IMR-90 (cell line): ENCODE results near the gene APOB. TPM values are rescaled to one million over a fixed set of nuclear protein-coding genes. Genes with fewer than 3 reads are reported as not detected.

ENCODE experiments used
- ATAC-seq: fragments of 200-7000 bp; cut with Tn5 transposase; 2 replicates; pipeline ENCODE4 v1.9.1; 2020; ENCODE audit warnings: low read depth, mild to moderate bottlenecking, moderate library complexity
- BruUV-seq: library from RNA; stranded (reverse); fragments of 400-500 nt; replicated peaks from 2 replicates; lab custom pipeline; 2021; lab: Mats Ljungman, UMichigan
- CTCF ChIA-PET: fragments of 300-600 bp; formaldehyde crosslinking; extraction: SDS; loops from one replicate; lab custom pipeline; 2021; ENCODE audit warnings: antibody characterized with exemption; lab: Yijun Ruan, JAX
- POLR2A ChIA-PET: fragments of 300-600 bp; sonication (Branson Sonifier 250); formaldehyde crosslinking; loops from one replicate; lab custom pipeline; 2022; ENCODE audit warnings: antibody characterized with exemption; ENCODE audit not compliant: unreplicated experiment; lab: Charles Lee
- DNase-seq: peaks from one replicate; pipeline ENCODE4 v3.0.0; 2013
- H2AFZ ChIP-seq: replicated peaks from 2 replicates; pipeline ENCODE3; 2013; ENCODE audit warnings: low read length, mild to moderate bottlenecking; ENCODE audit not compliant: poor library complexity
- H2AK5ac ChIP-seq: 2 replicates; pipeline ENCODE4 v1.6.1; 2013; ENCODE audit warnings: low read depth, low read length, inconsistent platforms
- H2AK9ac ChIP-seq: replicated peaks from 2 replicates; pipeline ENCODE3; 2013; ENCODE audit warnings: mild to moderate bottlenecking, low read depth, low read length, moderate library complexity; ENCODE audit not compliant: poor library complexity
- H2BK120ac ChIP-seq: 2 replicates; pipeline ENCODE4 v1.6.1; 2013; ENCODE audit warnings: low read depth, low read length, inconsistent platforms
- H2BK15ac ChIP-seq: 3 replicates; pipeline ENCODE4 v1.6.1; 2013; ENCODE audit warnings: low read depth, low read length, inconsistent platforms
- H2BK20ac ChIP-seq: 2 replicates; pipeline ENCODE4 v1.6.1; 2013; ENCODE audit warnings: low read depth, mild to moderate bottlenecking, inconsistent platforms, low read length, moderate library complexity
- H2BK5ac ChIP-seq: 2 replicates; pipeline ENCODE4 v1.6.1; 2013; ENCODE audit warnings: mild to moderate bottlenecking, low read depth, low read length, inconsistent platforms; ENCODE audit not compliant: poor library complexity, severe bottlenecking
- H3K14ac ChIP-seq: replicated peaks from 2 replicates; pipeline ENCODE4 v1.6.1; 2013; ENCODE audit warnings: low read depth, low read length, inconsistent platforms
- H3K18ac ChIP-seq: 2 replicates; pipeline ENCODE4 v1.6.1; 2013; ENCODE audit warnings: low read depth, low read length, control low read depth
- H3K23ac ChIP-seq: 2 replicates; pipeline ENCODE4 v1.6.1; 2013; ENCODE audit warnings: low read depth, low read length, inconsistent platforms
- H3K27ac ChIP-seq: 2 replicates; pipeline ENCODE4 v1.5.1; 2013; ENCODE audit warnings: mild to moderate bottlenecking, control low read depth, low read length; ENCODE audit not compliant: insufficient read depth
- H3K27me3 ChIP-seq: 2 replicates; pipeline ENCODE4 v1.6.1; 2013; ENCODE audit warnings: low read length; ENCODE audit not compliant: control insufficient read depth, insufficient read depth
- H3K36me3 ChIP-seq: 2 replicates; pipeline ENCODE4 v1.6.1; 2013; ENCODE audit warnings: low read length, mixed read lengths; ENCODE audit not compliant: control insufficient read depth, insufficient read depth
- H3K4ac ChIP-seq: 2 replicates; pipeline ENCODE4 v1.6.1; 2013; ENCODE audit warnings: low read depth, low read length, inconsistent platforms
- H3K4me1 ChIP-seq: 2 replicates; pipeline ENCODE4 v1.6.1; 2013; ENCODE audit warnings: low read length, mixed read lengths; ENCODE audit not compliant: control insufficient read depth, insufficient read depth
- H3K4me2 ChIP-seq: 2 replicates; pipeline ENCODE4 v1.6.1; 2013; ENCODE audit warnings: low read depth, mild to moderate bottlenecking, control low read depth, low read length, moderate library complexity
- H3K4me3 ChIP-seq: 2 replicates; pipeline ENCODE4 v1.5.1; 2013; ENCODE audit warnings: low read depth, mild to moderate bottlenecking, control low read depth, low read length, moderate library complexity; ENCODE audit not compliant: insufficient read depth
- H3K56ac ChIP-seq: 2 replicates; pipeline ENCODE4 v1.6.1; 2013; ENCODE audit warnings: low read length, inconsistent platforms; ENCODE audit not compliant: insufficient read depth; ENCODE audit errors: extremely low read depth
- H3K79me1 ChIP-seq, 2 experiments: 2 replicates each; pipeline ENCODE4 v1.6.1; 2013; ENCODE audit warnings: low read length in 2 of 2, inconsistent platforms in 1 of 2, low read depth in 1 of 2
- H3K9ac ChIP-seq: 2 replicates; pipeline ENCODE4 v1.6.1; 2013; ENCODE audit warnings: low read depth, low read length, control low read depth
- H3K9me1 ChIP-seq: 2 replicates; pipeline ENCODE4 v1.6.1; 2013; ENCODE audit warnings: low read length, inconsistent platforms; ENCODE audit not compliant: insufficient read depth
- H3K9me3 ChIP-seq: 2 replicates; pipeline ENCODE4 v1.6.1; 2013; ENCODE audit warnings: low read length; ENCODE audit not compliant: control insufficient read depth, insufficient read depth
- H4K20me1 ChIP-seq: 2 replicates; pipeline ENCODE4 v1.6.1; 2013; ENCODE audit warnings: low read length, inconsistent platforms; ENCODE audit not compliant: insufficient read depth
- H4K5ac ChIP-seq: 2 replicates; pipeline ENCODE4 v1.6.1; 2013; ENCODE audit warnings: mild to moderate bottlenecking, low read depth, low read length, control low read depth
- H4K8ac ChIP-seq, 2 experiments: 2 replicates each; pipeline ENCODE4 v1.6.1; 2013; ENCODE audit warnings: low read depth in 2 of 2, low read length in 2 of 2, control low read depth in 1 of 2, inconsistent platforms in 1 of 2
- H4K91ac ChIP-seq: 2 replicates; pipeline ENCODE4 v1.6.1; 2013; ENCODE audit warnings: low read depth, low read length, inconsistent platforms; ENCODE audit not compliant: insufficient read depth
- CEBPB ChIP-seq: IDR thresholded peaks from 2 replicates; pipeline ENCODE4 v1.6.1; 2012; ENCODE audit warnings: low read depth, low read length, improper control_type of control experiment
- CHD1 ChIP-seq: IDR thresholded peaks from 2 replicates; pipeline ENCODE4 v1.6.1; 2012; ENCODE audit warnings: low read depth, low read length, improper control_type of control experiment
- FOS ChIP-seq: fragments of 150-350 bp; IDR thresholded peaks from 2 replicates; pipeline ENCODE4 v1.6.1; 2016; ENCODE audit warnings: low read depth, low read length
- MAFK ChIP-seq: IDR thresholded peaks from 2 replicates; pipeline ENCODE4 v1.6.1; 2012; ENCODE audit warnings: low read depth, low read length, improper control_type of control experiment
- MXI1 ChIP-seq: IDR thresholded peaks from 2 replicates; pipeline ENCODE4 v1.6.1; 2012; ENCODE audit warnings: low read depth, mild to moderate bottlenecking, low read length, moderate library complexity, borderline replicate concordance
- NFE2L2 ChIP-seq: fragments of 150-350 bp; IDR thresholded peaks from 2 replicates; pipeline ENCODE4 v1.6.1; 2016; ENCODE audit warnings: low read depth, mild to moderate bottlenecking, low read length
- RAD21 ChIP-seq: IDR thresholded peaks from 2 replicates; pipeline ENCODE4 v1.6.1; 2012; ENCODE audit warnings: low read length, improper control_type of control experiment
- RCOR1 ChIP-seq: IDR thresholded peaks from 2 replicates; pipeline ENCODE4 v1.6.1; 2012; ENCODE audit warnings: mild to moderate bottlenecking, low read length, improper control_type of control experiment; ENCODE audit not compliant: insufficient replicate concordance
- RFX5 ChIP-seq: IDR thresholded peaks from 2 replicates; pipeline ENCODE4 v1.8.0; 2012; ENCODE audit warnings: low read depth, mild to moderate bottlenecking, low read length, moderate library complexity
- USF2 ChIP-seq: fragments of 150-350 bp; IDR thresholded peaks from 2 replicates; pipeline ENCODE4 v1.6.1; 2017; ENCODE audit warnings: mild to moderate bottlenecking, antibody characterized with exemption, low read length, low read depth
- WGBS, 2 experiments: methylation state at CpG; one replicate each; pipeline versions ENCODE4 v1.1.5 to v1.1.7; 2013; ENCODE audit warnings: missing lambda C conversion rate in 2 of 2; ENCODE audit not compliant: insufficient read length in 1 of 2; ENCODE audit errors: extremely low coverage in 2 of 2; 5-methylcytosine and 5-hydroxymethylcytosine counted together
- dilution Hi-C: fragments of 300-500 bp; cut with HindIII; formaldehyde crosslinking; loops from one replicate; pipeline ENCODE4 v1.14.3; 2018; ENCODE audit warnings: low sequenced_read_pairs; ENCODE audit not compliant: unreplicated experiment
- in situ Hi-C: fragments of 300-500 bp; cut with MboI; formaldehyde crosslinking; loops from 3 replicates; pipeline ENCODE4 v1.14.3; 2019; ENCODE audit warnings: low sequenced_read_pairs, inconsistent platforms, mixed read lengths
- intact Hi-C: fragments of 100-400 bp; cut with micrococcal nuclease; formaldehyde crosslinking; loops from 2 replicates; pipeline ENCODE4 v1.10.0; 2022
- polyA plus RNA-seq, 3 experiments: library from polyadenylated mRNA; depleted of rRNA; stranded (reverse); fragments of >200 nt; gene quantifications; 2 replicates each; pipeline ENCODE4 v1.2.3, GENCODE V29; 2012; ENCODE audit warnings: low replicate concordance in 1 of 3
- total RNA-seq: library from RNA; depleted of rRNA; stranded (reverse); fragments of >200 nt; gene quantifications from 2 replicates; pipeline ENCODE4 v1.2.3, GENCODE V29; 2012
- TF ChIP-seq, protein P1 (sequence below): conservative IDR thresholded peaks from 2 replicates; pipeline ENCODE4 v1.5.1; 2012; ENCODE audit warnings: mild to moderate bottlenecking, low read depth, low read length, improper control_type of control experiment
- TF ChIP-seq, protein P2 (sequence below): fragments of 150-350 bp; IDR thresholded peaks from 2 replicates; pipeline ENCODE4 v1.6.1; 2016; ENCODE audit warnings: low read depth, mild to moderate bottlenecking, low read length, moderate library complexity, borderline replicate concordance

Gene APOB
- total and polyA plus RNA-seq, 2 of the 4 experiments (the other 2 are of a cell fraction): under 0.01 TPM; not detected in 1

DNA sequence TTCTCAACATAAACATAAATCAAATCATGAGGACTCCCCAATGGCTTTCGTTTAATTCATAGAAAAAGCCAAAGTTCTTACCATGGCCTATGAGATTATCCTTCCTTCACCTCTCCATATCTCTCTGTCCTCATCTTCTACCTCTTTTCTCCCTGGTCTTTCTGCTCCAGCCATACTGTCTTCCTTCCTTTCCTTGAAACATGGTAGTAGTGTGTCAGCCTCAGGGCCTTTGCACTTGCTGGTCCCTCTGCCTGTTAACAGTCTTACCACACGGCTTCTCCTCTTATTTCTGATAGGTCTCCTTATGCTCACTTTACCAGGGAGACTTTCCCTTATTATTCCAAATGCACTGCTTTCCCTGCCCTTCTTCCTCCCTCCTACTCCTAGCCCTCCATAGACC lies 25.6 kb downstream of the APOB start:
- Histone ChIP-seq H3K27ac (no peak overlapping the region), H3K9me1 (no peaks in the 10 kb centered on the region), H3K9me3 (no peaks in the 10 kb centered on the region), H4K91ac (no peak overlapping the region), H2BK5ac (no peak overlapping the region), H3K4me1 (no peaks in the 10 kb centered on the region), H3K27me3 (no peaks in the 10 kb centered on the region), H3K4ac (no peak overlapping the region), H4K8ac (no peak overlapping the region), H3K23ac (no peak overlapping the region), H3K4me3 (no peak overlapping the region), H2AK9ac (no peak overlapping the region), H3K36me3 (no peaks in the 10 kb centered on the region), H3K14ac (no peak overlapping the region), H4K20me1 (no peaks in the 10 kb centered on the region), H2BK20ac (no peak overlapping the region), H2AK5ac (no peak overlapping the region), H3K79me1 (no peaks in the 10 kb centered on the region), H2BK120ac (no peak overlapping the region), H3K18ac (no peak overlapping the region), H2BK15ac (no peak overlapping the region), H4K5ac (no peak overlapping the region), H3K56ac (no peak overlapping the region), H3K9ac (no peak overlapping the region), H2AFZ (no peak overlapping the region), H3K4me2 (no peak overlapping the region)
- intact Hi-C loops (no loop called here), in situ Hi-C loops (no loop called here), dilution Hi-C loops (no loop called here)
- ATAC-seq: no peak
- TF ChIP-seq CHD1 (no peak), MAFK (no peak), RCOR1 (no peak), USF2 (no peak), MXI1 (no peak), RFX5 (no peak), FOS (no peak), NFE2L2 (no peak), CEBPB (no peak), RAD21 (no peak)
- TF ChIP-seq, protein P1, sequence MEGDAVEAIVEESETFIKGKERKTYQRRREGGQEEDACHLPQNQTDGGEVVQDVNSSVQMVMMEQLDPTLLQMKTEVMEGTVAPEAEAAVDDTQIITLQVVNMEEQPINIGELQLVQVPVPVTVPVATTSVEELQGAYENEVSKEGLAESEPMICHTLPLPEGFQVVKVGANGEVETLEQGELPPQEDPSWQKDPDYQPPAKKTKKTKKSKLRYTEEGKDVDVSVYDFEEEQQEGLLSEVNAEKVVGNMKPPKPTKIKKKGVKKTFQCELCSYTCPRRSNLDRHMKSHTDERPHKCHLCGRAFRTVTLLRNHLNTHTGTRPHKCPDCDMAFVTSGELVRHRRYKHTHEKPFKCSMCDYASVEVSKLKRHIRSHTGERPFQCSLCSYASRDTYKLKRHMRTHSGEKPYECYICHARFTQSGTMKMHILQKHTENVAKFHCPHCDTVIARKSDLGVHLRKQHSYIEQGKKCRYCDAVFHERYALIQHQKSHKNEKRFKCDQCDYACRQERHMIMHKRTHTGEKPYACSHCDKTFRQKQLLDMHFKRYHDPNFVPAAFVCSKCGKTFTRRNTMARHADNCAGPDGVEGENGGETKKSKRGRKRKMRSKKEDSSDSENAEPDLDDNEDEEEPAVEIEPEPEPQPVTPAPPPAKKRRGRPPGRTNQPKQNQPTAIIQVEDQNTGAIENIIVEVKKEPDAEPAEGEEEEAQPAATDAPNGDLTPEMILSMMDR: no peak
- TF ChIP-seq, protein P2, sequence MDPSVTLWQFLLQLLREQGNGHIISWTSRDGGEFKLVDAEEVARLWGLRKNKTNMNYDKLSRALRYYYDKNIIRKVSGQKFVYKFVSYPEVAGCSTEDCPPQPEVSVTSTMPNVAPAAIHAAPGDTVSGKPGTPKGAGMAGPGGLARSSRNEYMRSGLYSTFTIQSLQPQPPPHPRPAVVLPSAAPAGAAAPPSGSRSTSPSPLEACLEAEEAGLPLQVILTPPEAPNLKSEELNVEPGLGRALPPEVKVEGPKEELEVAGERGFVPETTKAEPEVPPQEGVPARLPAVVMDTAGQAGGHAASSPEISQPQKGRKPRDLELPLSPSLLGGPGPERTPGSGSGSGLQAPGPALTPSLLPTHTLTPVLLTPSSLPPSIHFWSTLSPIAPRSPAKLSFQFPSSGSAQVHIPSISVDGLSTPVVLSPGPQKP: no peak
- ChIA-PET CTCF (no interaction called here), POLR2A (no interaction called here)
- WGBS, 2 experiments: 83% methylated on average over 1 of the region's 2 CpGs; no CpG with 5 or more reads in 1 of the 2 experiments
- BruUV-seq: no TSS peak
- DNase-seq: no peak
